ENCODE measurements around the gene SKOR2.

DNA sequence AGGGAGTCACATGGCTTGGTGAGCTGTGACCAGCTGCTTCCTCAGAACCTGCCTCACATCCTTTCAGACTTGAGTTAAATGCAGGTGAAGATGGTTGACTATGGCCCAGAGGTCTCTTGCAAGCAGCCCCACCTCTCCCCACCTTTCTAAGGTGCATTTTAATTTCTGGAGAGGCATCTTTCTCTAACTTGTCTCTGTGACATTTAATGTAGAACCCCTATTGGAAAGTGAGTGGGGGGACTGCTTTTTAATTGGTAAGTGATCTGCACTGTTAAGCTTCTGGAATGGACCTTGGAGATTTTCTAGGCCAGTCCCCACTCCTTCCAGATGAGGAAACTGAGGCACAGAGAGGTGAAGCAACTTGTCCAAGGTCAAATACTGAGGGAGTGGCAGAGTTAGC is 37.3 kb upstream of the SKOR2 start:
- TF ChIP-seq, protein P1, sequence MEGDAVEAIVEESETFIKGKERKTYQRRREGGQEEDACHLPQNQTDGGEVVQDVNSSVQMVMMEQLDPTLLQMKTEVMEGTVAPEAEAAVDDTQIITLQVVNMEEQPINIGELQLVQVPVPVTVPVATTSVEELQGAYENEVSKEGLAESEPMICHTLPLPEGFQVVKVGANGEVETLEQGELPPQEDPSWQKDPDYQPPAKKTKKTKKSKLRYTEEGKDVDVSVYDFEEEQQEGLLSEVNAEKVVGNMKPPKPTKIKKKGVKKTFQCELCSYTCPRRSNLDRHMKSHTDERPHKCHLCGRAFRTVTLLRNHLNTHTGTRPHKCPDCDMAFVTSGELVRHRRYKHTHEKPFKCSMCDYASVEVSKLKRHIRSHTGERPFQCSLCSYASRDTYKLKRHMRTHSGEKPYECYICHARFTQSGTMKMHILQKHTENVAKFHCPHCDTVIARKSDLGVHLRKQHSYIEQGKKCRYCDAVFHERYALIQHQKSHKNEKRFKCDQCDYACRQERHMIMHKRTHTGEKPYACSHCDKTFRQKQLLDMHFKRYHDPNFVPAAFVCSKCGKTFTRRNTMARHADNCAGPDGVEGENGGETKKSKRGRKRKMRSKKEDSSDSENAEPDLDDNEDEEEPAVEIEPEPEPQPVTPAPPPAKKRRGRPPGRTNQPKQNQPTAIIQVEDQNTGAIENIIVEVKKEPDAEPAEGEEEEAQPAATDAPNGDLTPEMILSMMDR (IDR thresholded peaks at IDR 0.05), result no peak
- no peak for TF ChIP-seq POLR2A (IDR thresholded peaks at IDR 0.05)
